HepG2 (cell line): ENCODE data around the gene PA2G4. TPM values are rescaled to one million over a fixed set of nuclear protein-coding genes. Genes with fewer than 3 reads are reported as not detected.
A peak's percentile ranks its signal among the peaks of the same experiment; 100 is the strongest.

Experiments
- ATAC-seq: fragments of 200-7000 bp; cut with Tn5 transposase; 3 replicates; pipeline ENCODE4 v1.9.1; 2020; ENCODE audit warnings: mild to moderate bottlenecking, moderate library complexity
- BruUV-seq: library from RNA; stranded (reverse); fragments of 400-500 nt; replicated peaks from 2 replicates; lab custom pipeline; 2021; lab: Mats Ljungman, UMichigan
- CTCF ChIA-PET: fragments of 300-600 bp; formaldehyde crosslinking; extraction: SDS; loops from one replicate; lab custom pipeline; 2021; ENCODE audit warnings: low total read pairs, inconsistent platforms, low intra/inter-chr PET ratio; lab: Yijun Ruan, JAX
- POLR2A ChIA-PET: fragments of 350-600 bp; sonication (Branson Sonifier 250); formaldehyde crosslinking; loops from one replicate; lab custom pipeline; 2020; ENCODE audit warnings: antibody characterized with exemption, inconsistent platforms; lab: Yijun Ruan, JAX
- DNase-seq: peaks from one replicate; pipeline ENCODE4 v3.0.0-alpha.2; 2015; ENCODE audit warnings: low spot score
- FAIRE-seq: peaks from 3 replicates; lab custom pipeline; 2011; peaks lifted over from hg19 to GRCh38; lab: Jason Lieb, UNC
- H2AFZ ChIP-seq: one replicate; pipeline ENCODE4 v1.6.1; 2011; ENCODE audit warnings: low read length, inconsistent platforms
- H3K27ac ChIP-seq: fragments of 300-600 bp; 3 replicates; pipeline ENCODE4 v1.8.0; 2011; ENCODE audit warnings: mixed run types, mild to moderate bottlenecking, mixed read lengths, low read length, inconsistent platforms; ENCODE audit not compliant: insufficient read depth; ENCODE audit errors: extremely low read length
- H3K27me3 ChIP-seq, 2 experiments: fragments of 200-600 bp in 1 of 2; 2 replicates in 1 of 2; 3 replicates in 1 of 2; pipeline versions ENCODE4 v1.6.0 to v1.8.0; 2011; ENCODE audit warnings: low read length in 2 of 2, mild to moderate bottlenecking in 2 of 2, moderate library complexity in 2 of 2, inconsistent platforms in 1 of 2; ENCODE audit not compliant: insufficient read depth in 2 of 2, control insufficient read depth in 1 of 2
- H3K36me3 ChIP-seq, 2 experiments: fragments of 200-600 bp in 1 of 2; replicated peaks in 1 of 2; 2 replicates in 1 of 2; 3 replicates in 1 of 2; pipeline versions ENCODE4 v1.5.1 to v1.8.0; 2011; ENCODE audit warnings: low read length in 2 of 2, inconsistent platforms in 1 of 2; ENCODE audit not compliant: insufficient read depth in 2 of 2, control insufficient read depth in 1 of 2
- H3K4me1 ChIP-seq: 2 replicates; pipeline ENCODE4 v1.5.1; 2012; ENCODE audit warnings: low read length, inconsistent platforms; ENCODE audit not compliant: insufficient read depth
- H3K4me2 ChIP-seq: 2 replicates; pipeline ENCODE4 v1.6.0; 2011; ENCODE audit warnings: low read depth, low read length, inconsistent platforms
- H3K4me3 ChIP-seq, 3 experiments: fragments of 200-600 bp in 1 of 3; sonication (generic), shearing (Covaris generic) in 1 of 3; replicated peaks in 1 of 3; 2 replicates each; pipeline ENCODE4 v1.5.1; 2011 to 2016; ENCODE audit warnings: low read length in 3 of 3, inconsistent platforms in 2 of 3, low read depth in 2 of 3, mild to moderate bottlenecking in 2 of 3, control low read depth in 1 of 3, mixed read lengths in 1 of 3; ENCODE audit not compliant: insufficient read depth in 1 of 3
- H3K79me2 ChIP-seq: one replicate; pipeline ENCODE4 v1.6.1; 2011; ENCODE audit warnings: low read length, inconsistent platforms; ENCODE audit not compliant: insufficient read depth
- H3K9ac ChIP-seq: 2 replicates; pipeline ENCODE4 v1.6.0; 2011; ENCODE audit warnings: mild to moderate bottlenecking, low read depth, low read length, inconsistent platforms; ENCODE audit not compliant: insufficient read depth
- H3K9me3 ChIP-seq: 2 replicates; pipeline ENCODE4 v1.5.1; 2012; ENCODE audit warnings: mild to moderate bottlenecking, low read length
- H4K20me1 ChIP-seq: 2 replicates; pipeline ENCODE4 v1.6.0; 2011; ENCODE audit warnings: inconsistent platforms, mild to moderate bottlenecking, low read length, moderate library complexity; ENCODE audit not compliant: insufficient read depth
- BCL3 ChIP-seq: sonication (generic); formaldehyde crosslinking; IDR thresholded peaks from 2 replicates; pipeline ENCODE4 v1.5.1; 2020; ENCODE audit warnings: mild to moderate bottlenecking, missing genetic modification reagents, moderate library complexity
- GATAD1 ChIP-seq: IDR thresholded peaks from 2 replicates; pipeline ENCODE4 v1.6.1; 2016; ENCODE audit warnings: missing genetic modification reagents, missing compliant biosample characterization
- GLMP ChIP-seq: sonication (generic); formaldehyde crosslinking; IDR thresholded peaks from 2 replicates; pipeline ENCODE4 v1.9.0; 2021; ENCODE audit warnings: missing genetic modification reagents, mild to moderate bottlenecking, borderline replicate concordance
- HNF1A ChIP-seq, 2 experiments: sonication (generic) in 1 of 2; formaldehyde crosslinking in 1 of 2; IDR thresholded peaks; 2 replicates each; pipeline versions ENCODE4 v1.4.0 to v1.6.1; 2016 to 2020; ENCODE audit warnings: borderline replicate concordance in 1 of 2, low read depth in 1 of 2, mild to moderate bottlenecking in 1 of 2, missing genetic modification reagents in 1 of 2
- MNT ChIP-seq: fragments of 450-650 bp; IDR thresholded peaks from 2 replicates; pipeline ENCODE4 v1.6.1; 2016
- SALL1 ChIP-seq: sonication (generic); formaldehyde crosslinking; IDR thresholded peaks from 2 replicates; pipeline ENCODE4 v1.8.0; 2022; ENCODE audit warnings: mild to moderate bottlenecking, missing genetic modification reagents
- ZNF484 ChIP-seq: sonication (generic); formaldehyde crosslinking; IDR thresholded peaks from 2 replicates; pipeline ENCODE4 v1.5.1; 2020; ENCODE audit warnings: mild to moderate bottlenecking, low read depth, missing genetic modification reagents, borderline replicate concordance
- ZNF691 ChIP-seq: sonication (generic); formaldehyde crosslinking; IDR thresholded peaks from 2 replicates; pipeline ENCODE4 v1.4.0; 2020; ENCODE audit warnings: missing genetic modification reagents, low read depth, mild to moderate bottlenecking, borderline replicate concordance
- ZNF740 ChIP-seq: sonication (generic); formaldehyde crosslinking; IDR thresholded peaks from 2 replicates; pipeline ENCODE4 v1.4.0; 2020; ENCODE audit warnings: missing genetic modification reagents
- ZSCAN22 ChIP-seq: sonication (generic); formaldehyde crosslinking; IDR thresholded peaks from 2 replicates; pipeline ENCODE4 v1.4.0; 2020; ENCODE audit warnings: mild to moderate bottlenecking, missing genetic modification reagents
- WGBS: methylation state at CpG from one replicate; pipeline ENCODE4 v1.1.6; 2017; ENCODE audit warnings: low lambda C conversion rate; 5-methylcytosine and 5-hydroxymethylcytosine counted together
- in situ Hi-C: cut with HindIII; loops from 2 replicates; pipeline ENCODE4 v1.10.0; 2017; ENCODE audit warnings: low pct_unique_long_range_greater_than_20kb; ENCODE audit not compliant: extremely low pct_ligation_motif_present
- intact Hi-C: fragments of 100-400 bp; cut with micrococcal nuclease; formaldehyde crosslinking; loops from one replicate; pipeline ENCODE4 v1.10.0; 2022; ENCODE audit not compliant: unreplicated experiment
- polyA plus RNA-seq, 8 experiments: library from polyadenylated mRNA; depleted of rRNA in 3 of 8; stranded (reverse) in 7 of 8; unstranded in 1 of 8; fragments of >200 nt; fragmentation: Illumina TruSeq in 4 of 8; extraction: Trizol in 4 of 8; gene quantifications; 2 replicates each; pipeline versions ENCODE4 v1.2.1 to v1.2.3, GENCODE V29; 2011 to 2016; ENCODE audit warnings: low read depth in 4 of 8, missing spikeins in 1 of 8, mixed read lengths in 1 of 8; ENCODE audit not compliant: insufficient read depth in 1 of 8
- total RNA-seq, 5 experiments: library from RNA; depleted of rRNA; stranded (reverse); fragments of >200 nt; fragmentation: Illumina TruSeq; extraction: Trizol; gene quantifications; 2 replicates each; pipeline ENCODE4 v1.2.3, GENCODE V29; 2016; ENCODE audit warnings: low read depth in 1 of 5

Gene PA2G4
- total and polyA plus RNA-seq, 2 of the 13 experiments (the other 11 are each of a cell fraction or from before 2014, with no cell fraction given): 147 to 240 TPM

- TF ChIP-seq HNF1A (IDR thresholded peaks at IDR 0.05; ENCODE audit: low read depth): no peak
- no peak for TF ChIP-seq HNF1A (CRISPR knock-in tag; IDR thresholded peaks at IDR 0.05; ENCODE audit: borderline replicate concordance)
- TF ChIP-seq, all 625 proteins: peak for 5
These were observed 593 bp upstream of the PA2G4 start (continued) for GRCh38 chr12:56103823-56104108.

GRCh38 chr12:56104815-56105608 lies 653 bp downstream of the PA2G4 start:
- intact Hi-C loops: loop anchor here (1.0 to 2.0 kb wide), 2 partner anchors 26 to 58 kb away; no protein-coding TSS in a partner anchor
- Histone ChIP-seq H3K27me3 (no peaks in the 10 kb centered on the region), H3K9me3 (no peaks in the 10 kb centered on the region), H3K9ac (peak overlapping the region; percentile 88), H4K20me1 (peaks cover 4% of the 10 kb centered on the region), H3K4me2 (peak overlapping the region; percentile 88), H3K4me3 (peak overlapping the region; percentile 48 to 85 (median 74)), H3K79me2 (peaks cover 34% of the 10 kb centered on the region), H2AFZ (no peak overlapping the region), H3K4me1 (peaks cover 35% of the 10 kb centered on the region), H3K36me3 (peaks cover 22 to 53% of the 10 kb centered on the region in 2 experiments), H3K27ac (peak overlapping the region; percentile 76)
- BruUV-seq: no TSS peak
- WGBS: 1% methylated on average over 26 of the region's 40 CpGs
- in situ Hi-C loops: loop anchor here (5.0 kb wide), 1 partner anchor 58 kb away; no protein-coding TSS in a partner anchor
- POLR2A ChIA-PET: interaction anchor here (1.0 to 6.5 kb wide), 20 partner anchors 8 to 376 kb away, joined by 3 to 279 read pairs (median 6); partner anchors contain the start of genes CD63, ERBB3, ESYT1 and MYL6
- CTCF ChIA-PET: interaction anchor here (1.0 kb wide), 1 partner anchor 26 kb away, joined by 4 read pairs; no protein-coding TSS in a partner anchor
- peak; percentile 42 for ATAC-seq
- no peak for FAIRE-seq
- DNase-seq: no peak
- TF ChIP-seq BCL3 (CRISPR knock-in tag): no peak
- no peak for TF ChIP-seq ZNF484 (CRISPR knock-in tag)
- 0 out of 2 replicates have a peak, but pooled peaks have one; percentile 8 for TF ChIP-seq ZNF740 (CRISPR knock-in tag)
- TF ChIP-seq ZNF691 (CRISPR knock-in tag): no peak
- TF ChIP-seq SALL1 (CRISPR knock-in tag): no peak
- TF ChIP-seq MNT: peak; percentile 52
- 0 out of 2 replicates have a peak, but pooled peaks have one; percentile 39 for TF ChIP-seq GLMP
- no peak for TF ChIP-seq ZSCAN22 (CRISPR knock-in tag)
- no peak for TF ChIP-seq GATAD1 (CRISPR knock-in tag)
